HG03565 (cell line): Measurements from ENCODE around the gene SFI1.
"Not testable (repeated sequence)": the region's sequence is repeated elsewhere in the genome, so short reads cannot be mapped to it uniquely, and the experiment has no call there.

Experiments
- ATAC-seq: cut with Tn5 transposase; IDR thresholded peaks from one replicate; pipeline ENCODE4 v1.9.1; 2021; ENCODE audit warnings: mild to moderate bottlenecking, moderate library complexity; ENCODE audit not compliant: unreplicated experiment

Gene SFI1

GRCh38 chr22:31629741-31630184 is 133.4 kb downstream of the SFI1 start:
- ATAC-seq: no peak

GRCh38 chr22:31630331-31631329 is 134.3 kb downstream of the SFI1 start:
- ATAC-seq: no peak

- no peak for ATAC-seq
Measured at GRCh38 chr22:31631436-31631835, 135.1 kb downstream of the SFI1 start.

GRCh38 chr22:31635638-31636306 is 139.4 kb downstream of the SFI1 start:
- ATAC-seq: no peak

- peak; percentile 36 for ATAC-seq
Measured at GRCh38 chr22:31637447-31637890, 141.1 kb downstream of the SFI1 start.

GRCh38 chr22:31637891-31638618 is 141.7 kb downstream of the SFI1 start:
- ATAC-seq: no peak

- ATAC-seq: no peak
Measured at GRCh38 chr22:31639436-31640039, 143.2 kb downstream of the SFI1 start.

- peak; percentile 64 for ATAC-seq
Measured at GRCh38 chr22:31646186-31647019, 150.1 kb downstream of the SFI1 start.

- no peak for ATAC-seq
Measured at GRCh38 chr22:31647066-31647465, 150.7 kb downstream of the SFI1 start.

- ATAC-seq: no peak
Measured at GRCh38 chr22:31647523-31648320, 151.4 kb downstream of the SFI1 start.

- ATAC-seq: no peak
Measured at GRCh38 chr22:31650391-31650790, 154.1 kb downstream of the SFI1 start.

GRCh38 chr22:31651664-31652063 is 155.3 kb downstream of the SFI1 start:
- ATAC-seq: no peak

GRCh38 chr22:31652088-31652487 is 155.8 kb downstream of the SFI1 start:
- ATAC-seq: no peak

GRCh38 chr22:31652911-31653684 is 156.8 kb downstream of the SFI1 start:
- ATAC-seq: no peak

GRCh38 chr22:31653944-31654343 is 157.6 kb downstream of the SFI1 start:
- no peak for ATAC-seq

- no peak for ATAC-seq
Measured at GRCh38 chr22:31654408-31654807, 158.1 kb downstream of the SFI1 start.

- ATAC-seq: no peak
Measured at GRCh38 chr22:31659246-31659645, 162.9 kb downstream of the SFI1 start.

- ATAC-seq: not testable (repeated sequence)
Measured at GRCh38 chr22:31660860-31661341, 164.6 kb downstream of the SFI1 start.
